H9 (cell line): ENCODE results near the gene DCDC1. TPM values are rescaled to one million over a fixed set of nuclear protein-coding genes. Genes with fewer than 3 reads are reported as not detected.

Source experiments
- DNase-seq: peaks from one replicate; pipeline ENCODE4 v3.0.0-alpha.2; 2017
- H2AFZ ChIP-seq: one replicate; pipeline ENCODE4 v1.6.1; 2013; ENCODE audit warnings: mild to moderate bottlenecking, low read length, control low read depth, moderate library complexity
- H2AK5ac ChIP-seq: 2 replicates; pipeline ENCODE4 v1.6.1; 2013; ENCODE audit warnings: low read length, control low read depth, mixed read lengths; ENCODE audit not compliant: insufficient read length
- H2BK120ac ChIP-seq: one replicate; pipeline ENCODE4 v1.6.1; 2013; ENCODE audit warnings: low read depth, mild to moderate bottlenecking, low read length, control low read depth, inconsistent platforms; ENCODE audit not compliant: poor library complexity, severe bottlenecking
- H2BK12ac ChIP-seq: 2 replicates; pipeline ENCODE4 v1.6.1; 2013; ENCODE audit warnings: low read length, control low read depth, mixed read lengths, low read depth; ENCODE audit not compliant: insufficient read length
- H2BK15ac ChIP-seq: 2 replicates; pipeline ENCODE4 v1.6.1; 2013; ENCODE audit warnings: low read depth, low read length, control low read depth
- H2BK20ac ChIP-seq: one replicate; pipeline ENCODE4 v1.6.1; 2013; ENCODE audit warnings: low read depth, mild to moderate bottlenecking, low read length, control low read depth, inconsistent platforms; ENCODE audit not compliant: poor library complexity, severe bottlenecking
- H2BK5ac ChIP-seq: 2 replicates; pipeline ENCODE4 v1.6.1; 2013; ENCODE audit warnings: low read length, control low read depth, mixed read lengths; ENCODE audit not compliant: insufficient read length
- H3K14ac ChIP-seq: 2 replicates; pipeline ENCODE4 v1.6.1; 2013; ENCODE audit warnings: low read length, control low read depth; ENCODE audit not compliant: insufficient read depth
- H3K18ac ChIP-seq: 2 replicates; pipeline ENCODE4 v1.6.1; 2013; ENCODE audit warnings: low read depth, mild to moderate bottlenecking, mixed read lengths, low read length, control low read depth; ENCODE audit not compliant: insufficient read length
- H3K23ac ChIP-seq: 2 replicates; pipeline ENCODE4 v1.6.1; 2013; ENCODE audit warnings: low read length, control low read depth, mixed read lengths, low read depth; ENCODE audit not compliant: insufficient read length
- H3K23me2 ChIP-seq: 2 replicates; pipeline ENCODE4 v1.6.1; 2013; ENCODE audit warnings: low read depth, mild to moderate bottlenecking, mixed read lengths, low read length, control low read depth; ENCODE audit not compliant: insufficient read length, poor library complexity, severe bottlenecking
- H3K27ac ChIP-seq: 2 replicates; pipeline ENCODE4 v1.5.1; 2013; ENCODE audit warnings: low read length, control low read depth, mixed read lengths, low read depth; ENCODE audit not compliant: insufficient read length
- H3K27me3 ChIP-seq: 2 replicates; pipeline ENCODE4 v1.6.1; 2013; ENCODE audit warnings: low read length, control low read depth, inconsistent platforms; ENCODE audit not compliant: insufficient read depth
- H3K4ac ChIP-seq: 2 replicates; pipeline ENCODE4 v1.6.1; 2013; ENCODE audit warnings: low read depth, mild to moderate bottlenecking, control low read depth, inconsistent platforms, low read length, moderate library complexity
- H3K4me1 ChIP-seq: 2 replicates; pipeline ENCODE4 v1.6.1; 2013; ENCODE audit warnings: low read length, control low read depth, inconsistent platforms; ENCODE audit not compliant: insufficient read depth
- H3K4me2 ChIP-seq: 2 replicates; pipeline ENCODE4 v1.6.1; 2013; ENCODE audit warnings: low read length, control low read depth, mixed read lengths; ENCODE audit not compliant: insufficient read length, insufficient read depth
- H3K56ac ChIP-seq: 2 replicates; pipeline ENCODE4 v1.6.1; 2013; ENCODE audit warnings: low read depth, mild to moderate bottlenecking, mixed read lengths, low read length, control low read depth; ENCODE audit not compliant: insufficient read length
- H3K79me1 ChIP-seq: 2 replicates; pipeline ENCODE4 v1.6.1; 2013; ENCODE audit warnings: low read depth, mild to moderate bottlenecking, moderate library complexity, low read length, control low read depth, inconsistent platforms; ENCODE audit not compliant: insufficient read depth, poor library complexity, severe bottlenecking
- H3K79me2 ChIP-seq: 2 replicates; pipeline ENCODE4 v1.6.1; 2013; ENCODE audit warnings: low read length, control low read depth, inconsistent platforms; ENCODE audit not compliant: insufficient read depth
- H3K9ac ChIP-seq: 2 replicates; pipeline ENCODE4 v1.6.1; 2013; ENCODE audit warnings: low read length, control low read depth, mixed read lengths; ENCODE audit not compliant: insufficient read length; ENCODE audit errors: extremely low read depth
- H3K9me3 ChIP-seq: one replicate; pipeline ENCODE4 v1.6.1; 2013; ENCODE audit warnings: low read depth, low read length, inconsistent platforms; ENCODE audit not compliant: control insufficient read depth
- H3T11ph ChIP-seq: one replicate; pipeline ENCODE4 v1.6.1; 2013; ENCODE audit warnings: mild to moderate bottlenecking, low read length, control low read depth, inconsistent platforms
- H4K20me1 ChIP-seq: one replicate; pipeline ENCODE4 v1.6.1; 2013; ENCODE audit not compliant: control insufficient read depth, insufficient read length, insufficient read depth
- H4K5ac ChIP-seq: 2 replicates; pipeline ENCODE4 v1.6.1; 2013; ENCODE audit warnings: low read depth, mild to moderate bottlenecking, mixed read lengths, low read length, control low read depth; ENCODE audit not compliant: insufficient read length
- H4K8ac ChIP-seq: replicated peaks from 2 replicates; pipeline ENCODE4 v1.6.1; 2013; ENCODE audit warnings: low read length, control low read depth, mixed read lengths, low read depth; ENCODE audit not compliant: insufficient read length
- H4K91ac ChIP-seq: 2 replicates; pipeline ENCODE4 v1.6.1; 2013; ENCODE audit warnings: low read depth, mild to moderate bottlenecking, moderate library complexity, mixed read lengths, low read length, control low read depth; ENCODE audit not compliant: insufficient read length
- H3K27ac Mint-ChIP-seq, 3 experiments: 2 replicates in 2 of 3; 3 replicates in 1 of 3; pipeline ENCODE4 v1.8.0; 2020 to 2021; ENCODE audit warnings: mixed read lengths in 3 of 3, mild to moderate bottlenecking in 1 of 3, moderate library complexity in 1 of 3
- H3K27me3 Mint-ChIP-seq: 2 replicates; pipeline ENCODE4 v1.8.0; 2021; ENCODE audit warnings: low read depth, mild to moderate bottlenecking, moderate library complexity, mixed read lengths
- H3K36me3 Mint-ChIP-seq, 3 experiments: 2 replicates in 2 of 3; 3 replicates in 1 of 3; pipeline ENCODE4 v1.8.0; 2020 to 2021; ENCODE audit warnings: low read depth in 3 of 3, mixed read lengths in 3 of 3; ENCODE audit not compliant: insufficient read depth in 1 of 3
- H3K4me1 Mint-ChIP-seq, 2 experiments: 2 replicates each; pipeline ENCODE4 v1.8.0; 2020; ENCODE audit warnings: mixed read lengths in 2 of 2
- H3K4me3 Mint-ChIP-seq, 2 experiments: 2 replicates in 1 of 2; 3 replicates in 1 of 2; pipeline ENCODE4 v1.8.0; 2020 to 2021; ENCODE audit warnings: mild to moderate bottlenecking in 2 of 2, mixed read lengths in 2 of 2, moderate library complexity in 1 of 2
- H3K9me3 Mint-ChIP-seq, 2 experiments: 2 replicates in 1 of 2; 3 replicates in 1 of 2; pipeline ENCODE4 v1.8.0; 2020; ENCODE audit warnings: mild to moderate bottlenecking in 2 of 2, mixed read lengths in 2 of 2, moderate library complexity in 1 of 2
- CTCF ChIP-seq: fragments of 200-600 bp; sonication (generic); conservative IDR thresholded peaks from 3 replicates; pipeline ENCODE4 v1.8.0; 2021; ENCODE audit warnings: antibody characterized with exemption, mild to moderate bottlenecking
- total RNA-seq: library from RNA; stranded (reverse); gene quantifications from 2 replicates; pipeline ENCODE4 v1.2.1, GENCODE V29; 2021

Gene DCDC1
- total RNA-seq, 1 experiment from 2014 or later = 0.09 TPM

GRCh38 chr11:30967579-30967978, 402.0 kb downstream of the DCDC1 start:
- no peak overlapping the region for H3K4me2 ChIP-seq
- H2BK5ac ChIP-seq = no peak overlapping the region
- H3K9me3 ChIP-seq = no peaks in the 10 kb centered on the region
- no peaks in the 10 kb centered on the region for H4K20me1 ChIP-seq
- H3K27me3 Mint-ChIP-seq = no peaks in the 10 kb centered on the region
- H3K18ac ChIP-seq = no peak overlapping the region
- H2AK5ac ChIP-seq = no peak overlapping the region
- no peak overlapping the region for H2BK20ac ChIP-seq
- H2AFZ ChIP-seq = no peak overlapping the region
- H3K14ac ChIP-seq = no peak overlapping the region
- H3K79me1 ChIP-seq = no peaks in the 10 kb centered on the region
- no peak for DNase-seq
- no peaks in the 10 kb centered on the region for H3K79me2 ChIP-seq
- H3K36me3 Mint-ChIP-seq = peaks cover 2 to 4% (median 2%) of the 10 kb centered on the region in 3 experiments; a peak in 4 of 7 replicates
- no peak overlapping the region for H3K23ac ChIP-seq
- H3K4ac ChIP-seq = no peak overlapping the region
- H2BK15ac ChIP-seq = no peak overlapping the region
- TF ChIP-seq CTCF = no peak
- H3K23me2 ChIP-seq = no peaks in the 10 kb centered on the region
- no peak overlapping the region for H3K56ac ChIP-seq
- H2BK12ac ChIP-seq = no peak overlapping the region
- H4K8ac ChIP-seq = no peak overlapping the region
- H3K4me3 Mint-ChIP-seq = no peak overlapping the region
- H4K91ac ChIP-seq = no peak overlapping the region
- no peak overlapping the region for H2BK120ac ChIP-seq
- H3K27ac ChIP-seq = no peak overlapping the region
- H3T11ph ChIP-seq = no peak overlapping the region
- no peak overlapping the region for H3K9ac ChIP-seq
- H4K5ac ChIP-seq = no peak overlapping the region
- no peaks in the 10 kb centered on the region for H3K4me1 Mint-ChIP-seq
- H3K27me3 ChIP-seq = no peaks in the 10 kb centered on the region
- peaks cover 7 to 18% of the 10 kb centered on the region in 2 experiments; a peak in 4 of 5 replicates for H3K9me3 Mint-ChIP-seq
- no peaks in the 10 kb centered on the region for H3K4me1 ChIP-seq
- no peak overlapping the region for H3K27ac Mint-ChIP-seq
